Ectodermal cell (in vitro differentiated cells): ENCODE results near the gene AKAP8.

Experiments used
- H3K27ac ChIP-seq: 2 replicates; pipeline ENCODE4 v1.7.0; 2013; ENCODE audit warnings: mild to moderate bottlenecking, low read depth, low read length; ENCODE audit not compliant: insufficient read depth, poor library complexity, severe bottlenecking
- H3K27me3 ChIP-seq: 2 replicates; pipeline ENCODE4 v1.7.0; 2013; ENCODE audit warnings: mild to moderate bottlenecking, low read length; ENCODE audit not compliant: insufficient read depth, control insufficient read depth, poor library complexity, severe bottlenecking
- H3K36me3 ChIP-seq: one replicate; pipeline ENCODE4 v1.7.0; 2013; ENCODE audit warnings: low read length; ENCODE audit not compliant: control insufficient read depth, insufficient read depth
- H3K4me1 ChIP-seq: one replicate; pipeline ENCODE4 v1.7.0; 2013; ENCODE audit warnings: low read length; ENCODE audit not compliant: control insufficient read depth, insufficient read depth
- H3K4me3 ChIP-seq: 2 replicates; pipeline ENCODE4 v1.7.0; 2013; ENCODE audit warnings: low read depth, low read length, control low read depth; ENCODE audit not compliant: insufficient read depth
- H3K9me3 ChIP-seq: 2 replicates; pipeline ENCODE4 v1.7.0; 2013; ENCODE audit warnings: mild to moderate bottlenecking, low read length, moderate library complexity; ENCODE audit not compliant: control insufficient read depth
- WGBS, 2 experiments: methylation state at CpG; one replicate each; pipeline ENCODE4 v1.1.7; 2013; ENCODE audit warnings: missing lambda C conversion rate in 2 of 2; 5-methylcytosine and 5-hydroxymethylcytosine counted together

AKAP8 gene

GRCh38 chr19:15403151-15403531, 23.6 kb upstream of the AKAP8 start:
- H3K27me3 ChIP-seq: no peaks in the 10 kb centered on the region
- 90 to 94% methylated on average over 10 of the region's 10 CpGs for WGBS, 2 experiments
- no peak overlapping the region for H3K27ac ChIP-seq
- no peak overlapping the region for H3K4me3 ChIP-seq
- no peaks in the 10 kb centered on the region for H3K4me1 ChIP-seq
- H3K36me3 ChIP-seq: peaks cover 19% of the 10 kb centered on the region
- no peaks in the 10 kb centered on the region for H3K9me3 ChIP-seq

GRCh38 chr19:15402411-15403150, 23.0 kb upstream of the AKAP8 start:
- H3K4me1 ChIP-seq: no peaks in the 10 kb centered on the region
- H3K36me3 ChIP-seq: peaks cover 25% of the 10 kb centered on the region
- 95 to 98% methylated on average over 15 of the region's 15 CpGs for WGBS, 2 experiments
- no peak overlapping the region for H3K27ac ChIP-seq
- no peaks in the 10 kb centered on the region for H3K27me3 ChIP-seq
- no peak overlapping the region for H3K4me3 ChIP-seq
- H3K9me3 ChIP-seq: no peaks in the 10 kb centered on the region

- Histone ChIP-seq H3K4me3 (no peak overlapping the region), H3K36me3 (peaks cover 37% of the 10 kb centered on the region), H3K27me3 (no peaks in the 10 kb centered on the region), H3K27ac (no peak overlapping the region), H3K9me3 (no peaks in the 10 kb centered on the region), H3K4me1 (no peaks in the 10 kb centered on the region)
- 96 to 97% methylated on average over 17 of the region's 17 CpGs for WGBS, 2 experiments
Observed at GRCh38 chr19:15401397-15401710, 21.8 kb upstream of the AKAP8 start.

GRCh38 chr19:15400521-15401396, 21.2 kb upstream of the AKAP8 start:
- peaks cover 41% of the 10 kb centered on the region for H3K36me3 ChIP-seq
- H3K27me3 ChIP-seq: no peaks in the 10 kb centered on the region
- 94 to 96% methylated on average over 29 of the region's 29 CpGs for WGBS, 2 experiments

GRCh38 chr19:15399635-15400034, 20.0 kb upstream of the AKAP8 start:
- peaks cover 41% of the 10 kb centered on the region for H3K36me3 ChIP-seq
- H3K4me3 ChIP-seq: no peak overlapping the region
- H3K9me3 ChIP-seq: no peaks in the 10 kb centered on the region
- H3K27ac ChIP-seq: no peak overlapping the region
- no peaks in the 10 kb centered on the region for H3K27me3 ChIP-seq
- H3K4me1 ChIP-seq: no peaks in the 10 kb centered on the region
- 95 to 97% methylated on average over 14 of the region's 14 CpGs for WGBS, 2 experiments

More at GRCh38 chr19:15400521-15401396, 21.2 kb upstream of the AKAP8 start:
- Histone ChIP-seq H3K9me3 (no peaks in the 10 kb centered on the region), H3K4me3 (no peak overlapping the region), H3K4me1 (no peaks in the 10 kb centered on the region), H3K27ac (no peak overlapping the region)

- no peak overlapping the region for H3K4me3 ChIP-seq
- WGBS, 2 experiments: 94 to 96% methylated on average over 8 of the region's 8 CpGs
- H3K27ac ChIP-seq: no peak overlapping the region
- H3K9me3 ChIP-seq: no peaks in the 10 kb centered on the region
- peaks cover 41% of the 10 kb centered on the region for H3K36me3 ChIP-seq
- no peaks in the 10 kb centered on the region for H3K27me3 ChIP-seq
- H3K4me1 ChIP-seq: no peaks in the 10 kb centered on the region
Observed at GRCh38 chr19:15399234-15399515, 19.6 kb upstream of the AKAP8 start.

GRCh38 chr19:15398501-15399233, 19.1 kb upstream of the AKAP8 start:
- Histone ChIP-seq H3K4me3 (no peak overlapping the region), H3K27ac (no peak overlapping the region), H3K27me3 (no peaks in the 10 kb centered on the region), H3K36me3 (peaks cover 41% of the 10 kb centered on the region), H3K4me1 (no peaks in the 10 kb centered on the region), H3K9me3 (no peaks in the 10 kb centered on the region)
- 96 to 97% methylated on average over 50 of the region's 50 CpGs for WGBS, 2 experiments

- H3K4me3 ChIP-seq: no peak overlapping the region
- no peaks in the 10 kb centered on the region for H3K27me3 ChIP-seq
- H3K9me3 ChIP-seq: no peaks in the 10 kb centered on the region
- 94 to 95% methylated on average over 11 of the region's 11 CpGs for WGBS, 2 experiments
- H3K4me1 ChIP-seq: no peaks in the 10 kb centered on the region
- peaks cover 41% of the 10 kb centered on the region for H3K36me3 ChIP-seq
- no peak overlapping the region for H3K27ac ChIP-seq
Observed at GRCh38 chr19:15397782-15398181, 18.2 kb upstream of the AKAP8 start.

- Histone ChIP-seq H3K36me3 (peaks cover 41% of the 10 kb centered on the region), H3K27me3 (no peaks in the 10 kb centered on the region), H3K4me1 (no peaks in the 10 kb centered on the region), H3K27ac (no peak overlapping the region), H3K9me3 (no peaks in the 10 kb centered on the region), H3K4me3 (no peak overlapping the region)
- 94 to 95% methylated on average over 6 of the region's 6 CpGs for WGBS, 2 experiments
Observed at GRCh38 chr19:15397236-15397635, 17.6 kb upstream of the AKAP8 start.

GRCh38 chr19:15396436-15396835, 16.8 kb upstream of the AKAP8 start:
- Histone ChIP-seq H3K4me3 (no peak overlapping the region), H3K9me3 (no peaks in the 10 kb centered on the region), H3K27ac (no peak overlapping the region), H3K4me1 (no peaks in the 10 kb centered on the region), H3K27me3 (no peaks in the 10 kb centered on the region), H3K36me3 (peaks cover 47% of the 10 kb centered on the region)
- 94 to 98% methylated on average over 3 of the region's 3 CpGs for WGBS, 2 experiments
